ENCODE results near the gene ANKRD9. TPM values are rescaled to one million over a fixed set of nuclear protein-coding genes. Genes with fewer than 3 reads are reported as not detected.

ANKRD9 gene
- total and polyA plus RNA-seq, 10 of the 15 experiments (the other 5 are each of a cell fraction or from before 2014, with no cell fraction given) = 0.03 to 3.6 (median 0.49) TPM

GRCh38 chr14:102452302-102452701 is 57.3 kb downstream of the ANKRD9 start:
- TF ChIP-seq ETV6 (conservative IDR thresholded peaks at IDR 0.05 in 1 of 2, IDR thresholded peaks at IDR 0.05 in 1 of 2; ENCODE audit: borderline replicate concordance in 1 of 2, low read depth in 1 of 2) (no peak), NFYB (IDR thresholded peaks at IDR 0.05; ENCODE audit: insufficient read depth, low read depth, low read length) (no peak), IKZF2 (IDR thresholded peaks at IDR 0.05) (no peak), ZBTB40 (IDR thresholded peaks at IDR 0.05; ENCODE audit: borderline replicate concordance) (no peak), POLR2AphosphoS5 (IDR thresholded peaks at IDR 0.05; ENCODE audit: low read length) (no peak), ZZZ3 (IDR thresholded peaks at IDR 0.05; ENCODE audit: control insufficient read depth, insufficient read length, low read depth) (no peak), BACH1 (IDR thresholded peaks at IDR 0.05; ENCODE audit: borderline replicate concordance) (no peak), ELK1 (IDR thresholded peaks at IDR 0.05; ENCODE audit: low read depth, low read length) (no peak), PML (IDR thresholded peaks at IDR 0.05; ENCODE audit: low read length) (no peak), RUNX3 (IDR thresholded peaks at IDR 0.05; ENCODE audit: low read length) (no peak), ZNF24 (IDR thresholded peaks at IDR 0.05) (no peak), BHLHE40 (IDR thresholded peaks at IDR 0.05; ENCODE audit: borderline replicate concordance in 1 of 2, low read depth in 2 of 2, low read length in 1 of 2) (no peak), POLR2AphosphoS2 (IDR thresholded peaks at IDR 0.05; ENCODE audit: low read depth, low read length) (no peak)
- intact Hi-C loops (cut with micrococcal nuclease; ENCODE audit: unreplicated experiment) = no loop called here
- SMC1A ChIA-PET (ENCODE audit: uncharacterized antibody, unreplicated experiment) = no interaction called here
- ATAC-seq (no peak), DNase-seq (ENCODE audit: low read depth, low spot score) (no peak), FAIRE-seq (no peak)
- no peaks in the 10 kb centered on the region for H3K4me1 ChIP-seq (ENCODE audit: control insufficient read depth, insufficient read depth, low read length)
- in situ Hi-C loops (cut with MboI) = no loop called here
- no peaks in the 10 kb centered on the region for H3K27me3 ChIP-seq (replicated peaks in 1 of 2; ENCODE audit: control insufficient read depth in 2 of 2, insufficient read depth in 2 of 2, low read length in 1 of 2)
- H3K4me3 ChIP-seq = no peak overlapping the region
- CTCF ChIA-PET = interaction anchor here (0.6 kb wide), 1 partner anchor 37 kb away, joined by 3 read pairs; no protein-coding TSS in a partner anchor
- H3K9me3 ChIP-seq (replicated peaks; ENCODE audit: control insufficient read depth, insufficient read depth, low read length) = no peaks in the 10 kb centered on the region
- H3K9ac ChIP-seq (ENCODE audit: control insufficient read depth, insufficient read depth, low read length) = no peak overlapping the region
- H2AFZ ChIP-seq (ENCODE audit: control insufficient read depth, low read depth, low read length) = no peak overlapping the region
- no peak overlapping the region for H3K27ac ChIP-seq (ENCODE audit: control insufficient read depth, insufficient read depth)
- no peaks in the 10 kb centered on the region for H3K79me2 ChIP-seq (ENCODE audit: control insufficient read depth, insufficient read depth, low read length)
- no peak overlapping the region for H3K4me2 ChIP-seq (ENCODE audit: control insufficient read depth, insufficient read depth)
- H4K20me1 ChIP-seq (ENCODE audit: control insufficient read depth, insufficient read depth) = no peaks in the 10 kb centered on the region
- RAD21 ChIA-PET (ENCODE audit: unreplicated experiment) = no interaction called here
- peaks cover 0 to 8% of the 10 kb centered on the region in 2 experiments; a peak in 1 of 4 replicates for H3K36me3 ChIP-seq (ENCODE audit: control insufficient read depth in 2 of 2, insufficient read depth in 2 of 2, low read length in 1 of 2)
- no TSS peak for BruUV-seq (replicated peaks)
- POLR2A ChIA-PET = interaction anchor here (0.6 kb wide), 1 partner anchor 26 kb away, joined by 3 read pairs; no protein-coding TSS in a partner anchor
- WGBS (ENCODE audit: insufficient coverage, insufficient replicate concordance, low lambda C conversion rate, missing lambda C conversion rate) = 99% methylated on average over 20 of the region's 24 CpGs

All from GM12878 (cell line).